Liver (tissue), 3 donors: Measurements from ENCODE around the gene ODC1.

Source experiments
- MAX ChIP-seq: IDR thresholded peaks from 2 replicates; pipeline ENCODE4 v1.6.1; 2016; ENCODE audit warnings: antibody characterized with exemption
- SP1 ChIP-seq: IDR thresholded peaks from 2 replicates; pipeline ENCODE4 v1.6.1; 2018; ENCODE audit warnings: antibody characterized with exemption, mild to moderate bottlenecking
- TF ChIP-seq, protein P1 (sequence below): fragments of 150-350 bp; IDR thresholded peaks from 2 replicates; pipeline ENCODE4 v1.5.1; 2017; ENCODE audit warnings: improper control_type of control experiment, low read depth, low read length; ENCODE audit not compliant: missing input control
- donor health status: healthy.
- donor health status: healthy.

DNA sequence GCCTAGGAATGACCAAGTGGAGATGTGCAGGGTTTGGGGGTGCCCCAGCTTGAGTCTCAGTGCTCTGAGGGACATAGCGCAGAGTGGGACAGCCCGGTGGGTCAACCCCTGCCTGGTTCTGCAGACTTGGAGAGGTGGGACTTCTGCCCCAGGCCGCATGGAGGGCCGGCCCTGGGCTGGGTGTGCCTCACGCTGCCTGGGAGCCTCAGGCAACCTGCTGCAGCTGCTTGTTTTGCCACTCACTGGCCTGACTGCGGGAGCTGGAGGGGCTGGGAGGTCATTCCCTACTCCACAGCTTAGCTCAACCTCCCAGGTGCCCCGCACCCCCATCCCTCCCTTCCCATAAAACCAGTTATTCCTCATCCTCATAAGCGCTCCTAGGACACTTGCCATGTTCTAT lies 33.1 kb downstream of the ODC1 start:
- TF ChIP-seq, protein P1, sequence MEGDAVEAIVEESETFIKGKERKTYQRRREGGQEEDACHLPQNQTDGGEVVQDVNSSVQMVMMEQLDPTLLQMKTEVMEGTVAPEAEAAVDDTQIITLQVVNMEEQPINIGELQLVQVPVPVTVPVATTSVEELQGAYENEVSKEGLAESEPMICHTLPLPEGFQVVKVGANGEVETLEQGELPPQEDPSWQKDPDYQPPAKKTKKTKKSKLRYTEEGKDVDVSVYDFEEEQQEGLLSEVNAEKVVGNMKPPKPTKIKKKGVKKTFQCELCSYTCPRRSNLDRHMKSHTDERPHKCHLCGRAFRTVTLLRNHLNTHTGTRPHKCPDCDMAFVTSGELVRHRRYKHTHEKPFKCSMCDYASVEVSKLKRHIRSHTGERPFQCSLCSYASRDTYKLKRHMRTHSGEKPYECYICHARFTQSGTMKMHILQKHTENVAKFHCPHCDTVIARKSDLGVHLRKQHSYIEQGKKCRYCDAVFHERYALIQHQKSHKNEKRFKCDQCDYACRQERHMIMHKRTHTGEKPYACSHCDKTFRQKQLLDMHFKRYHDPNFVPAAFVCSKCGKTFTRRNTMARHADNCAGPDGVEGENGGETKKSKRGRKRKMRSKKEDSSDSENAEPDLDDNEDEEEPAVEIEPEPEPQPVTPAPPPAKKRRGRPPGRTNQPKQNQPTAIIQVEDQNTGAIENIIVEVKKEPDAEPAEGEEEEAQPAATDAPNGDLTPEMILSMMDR = no peak
- TF ChIP-seq SP1 = no peak
- no peak for TF ChIP-seq MAX
